Fibroblast of lung (primary cell): Measurements from ENCODE around the gene ABCC9. TPM values are rescaled to one million over a fixed set of nuclear protein-coding genes. Genes with fewer than 3 reads are reported as not detected.

ENCODE experiments used
- DNase-seq, 2 donors: peaks; one replicate each; pipeline versions ENCODE4 v3.0.0 to v3.0.0-alpha.2; 2010; ENCODE audit warnings: low read depth in 2 of 2
- H2AFZ ChIP-seq: 2 replicates; pipeline ENCODE4 v1.5.1; 2012; ENCODE audit warnings: low read length, control low read depth, inconsistent platforms
- H3K27ac ChIP-seq: 2 replicates; pipeline ENCODE4 v1.5.1; 2011; ENCODE audit warnings: low read length, control low read depth; ENCODE audit not compliant: insufficient read depth
- H3K27me3 ChIP-seq: 2 replicates; pipeline ENCODE4 v1.5.1; 2011; ENCODE audit warnings: mild to moderate bottlenecking, low read length; ENCODE audit not compliant: control insufficient read depth, insufficient read depth
- H3K36me3 ChIP-seq: 2 replicates; pipeline ENCODE4 v1.5.1; 2011; ENCODE audit warnings: low read length; ENCODE audit not compliant: control insufficient read depth, insufficient read depth
- H3K4me1 ChIP-seq: 2 replicates; pipeline ENCODE4 v1.5.1; 2011; ENCODE audit warnings: low read length; ENCODE audit not compliant: control insufficient read depth, insufficient read depth; ENCODE audit errors: extremely low read depth
- H3K4me2 ChIP-seq: 2 replicates; pipeline ENCODE4 v1.5.1; 2011; ENCODE audit warnings: low read length, control low read depth; ENCODE audit not compliant: insufficient read depth; ENCODE audit errors: extremely low read depth
- H3K4me3 ChIP-seq, 4 experiments: fragments of 200-600 bp in 1 of 4; sonication (generic) in 1 of 4; replicated peaks in 1 of 4; 2 replicates each; pipeline ENCODE4 v1.5.1; 2011 to 2016; ENCODE audit warnings: low read length in 4 of 4, low read depth in 3 of 4, mild to moderate bottlenecking in 3 of 4, control low read depth in 2 of 4, inconsistent platforms in 1 of 4, mixed read lengths in 1 of 4; ENCODE audit not compliant: insufficient read depth in 1 of 4; ENCODE audit errors: control extremely low read depth in 1 of 4
- H3K79me2 ChIP-seq: 2 replicates; pipeline ENCODE4 v1.5.1; 2012; ENCODE audit warnings: mild to moderate bottlenecking, low read length, inconsistent platforms; ENCODE audit not compliant: control insufficient read depth, insufficient read depth
- H3K9ac ChIP-seq: 2 replicates; pipeline ENCODE4 v1.5.1; 2011; ENCODE audit warnings: mild to moderate bottlenecking, low read length, control low read depth; ENCODE audit not compliant: insufficient read depth
- H3K9me3 ChIP-seq: 2 replicates; pipeline ENCODE4 v1.5.1; 2012; ENCODE audit warnings: low read depth, low read length; ENCODE audit not compliant: control insufficient read depth, insufficient read depth
- H4K20me1 ChIP-seq: 2 replicates; pipeline ENCODE4 v1.5.1; 2011; ENCODE audit warnings: low read length; ENCODE audit not compliant: control insufficient read depth, insufficient read depth; ENCODE audit errors: extremely low read depth
- EZH2 ChIP-seq: IDR thresholded peaks from 2 replicates; pipeline ENCODE4 v1.5.1; 2012; ENCODE audit warnings: low read length, control low read depth, mild to moderate bottlenecking; ENCODE audit errors: missing control alignments
- polyA plus RNA-seq, 2 donors: library from polyadenylated mRNA; depleted of rRNA in 1 of 2; stranded (reverse) in 1 of 2; unstranded in 1 of 2; fragments of >200 nt; gene quantifications; 2 replicates each; pipeline ENCODE4 v1.2.1, GENCODE V29; 2011 to 2012; ENCODE audit warnings: missing spikeins in 1 of 2
- total RNA-seq: library from RNA; depleted of rRNA; stranded (reverse); fragments of >200 nt; gene quantifications from 2 replicates; pipeline ENCODE4 v1.2.1, GENCODE V29; 2014
- TF ChIP-seq, protein P1 (sequence below), 2 donors: IDR thresholded peaks in 1 of 2; conservative IDR thresholded peaks in 1 of 2; 1 replicate in 1 of 2; 2 replicates in 1 of 2; pipeline ENCODE4 v1.5.1; 2011 to 2012; ENCODE audit warnings: low read length in 2 of 2, control low read depth in 1 of 2, inconsistent platforms in 1 of 2, low read depth in 1 of 2, mild to moderate bottlenecking in 1 of 2

Gene ABCC9
- total and polyA plus RNA-seq, 2 donors (not counting 1 experiment from before 2014, with no cell fraction given): 9.9 to 31.1 TPM

GRCh38 chr12:21774358-21775132 lies 166.7 kb downstream of the ABCC9 start, which contains the start of gene KCNJ8:
Gene KCNJ8 (minus strand): TSS chr12:21774706. CDS start chr12:21773616, 1,090 bp downstream.
- DNase-seq: peak; percentile 41 to 57
- Histone ChIP-seq H3K36me3 (no peaks in the 10 kb centered on the region), H3K4me2 (peak within 1 kb of the TSS; percentile 82), H3K4me1 (peaks cover 13% of the 10 kb centered on the region), H3K79me2 (no peaks in the 10 kb centered on the region), H3K27ac (peak within 1 kb of the TSS; percentile 55), H4K20me1 (no peaks in the 10 kb centered on the region), H3K27me3 (no peaks in the 10 kb centered on the region), H3K9ac (peak within 1 kb of the TSS; percentile 60), H3K4me3 (peak within 1 kb of the TSS; percentile 63 to 80 (median 69)), H3K9me3 (no peaks in the 10 kb centered on the region), H2AFZ (peak within 1 kb of the TSS; percentile 67)
- TF ChIP-seq, protein P1, sequence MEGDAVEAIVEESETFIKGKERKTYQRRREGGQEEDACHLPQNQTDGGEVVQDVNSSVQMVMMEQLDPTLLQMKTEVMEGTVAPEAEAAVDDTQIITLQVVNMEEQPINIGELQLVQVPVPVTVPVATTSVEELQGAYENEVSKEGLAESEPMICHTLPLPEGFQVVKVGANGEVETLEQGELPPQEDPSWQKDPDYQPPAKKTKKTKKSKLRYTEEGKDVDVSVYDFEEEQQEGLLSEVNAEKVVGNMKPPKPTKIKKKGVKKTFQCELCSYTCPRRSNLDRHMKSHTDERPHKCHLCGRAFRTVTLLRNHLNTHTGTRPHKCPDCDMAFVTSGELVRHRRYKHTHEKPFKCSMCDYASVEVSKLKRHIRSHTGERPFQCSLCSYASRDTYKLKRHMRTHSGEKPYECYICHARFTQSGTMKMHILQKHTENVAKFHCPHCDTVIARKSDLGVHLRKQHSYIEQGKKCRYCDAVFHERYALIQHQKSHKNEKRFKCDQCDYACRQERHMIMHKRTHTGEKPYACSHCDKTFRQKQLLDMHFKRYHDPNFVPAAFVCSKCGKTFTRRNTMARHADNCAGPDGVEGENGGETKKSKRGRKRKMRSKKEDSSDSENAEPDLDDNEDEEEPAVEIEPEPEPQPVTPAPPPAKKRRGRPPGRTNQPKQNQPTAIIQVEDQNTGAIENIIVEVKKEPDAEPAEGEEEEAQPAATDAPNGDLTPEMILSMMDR (conservative IDR thresholded peaks at IDR 0.05 in 1 of 2, IDR thresholded peaks at IDR 0.05 in 1 of 2; ENCODE audit: low read depth in 1 of 2, low read length in 2 of 2): no peak
- TF ChIP-seq EZH2: no peak

DNA sequence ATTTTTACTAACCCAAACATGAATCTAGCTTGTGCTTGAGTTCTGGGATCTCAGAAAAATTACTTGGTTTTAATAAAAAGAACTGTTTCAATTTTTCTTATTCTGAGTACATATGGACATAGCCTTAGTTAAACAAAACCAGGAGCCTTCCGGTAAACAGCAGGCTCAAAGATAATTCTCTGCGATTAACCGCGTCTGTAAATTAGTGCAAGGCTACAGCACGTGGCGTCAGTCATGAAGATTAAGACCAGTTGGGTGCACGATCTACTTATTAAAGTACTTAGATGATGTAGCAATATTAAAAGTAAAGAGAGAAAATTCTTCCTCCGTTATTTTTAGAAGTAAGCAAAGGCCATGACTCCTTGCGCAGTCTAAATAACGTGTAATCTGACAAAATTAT lies 167.4 kb downstream of the ABCC9 start:
- Histone ChIP-seq H2AFZ (peak overlapping the region; percentile 0), H3K79me2 (no peaks in the 10 kb centered on the region), H3K4me2 (peak overlapping the region; percentile 81), H3K4me3 (peak overlapping the region; percentile 63 to 80 (median 69)), H4K20me1 (no peaks in the 10 kb centered on the region), H3K27ac (peak overlapping the region; percentile 2), H3K9me3 (no peaks in the 10 kb centered on the region), H3K27me3 (no peaks in the 10 kb centered on the region), H3K36me3 (no peaks in the 10 kb centered on the region), H3K4me1 (peaks cover 16% of the 10 kb centered on the region), H3K9ac (peak overlapping the region; percentile 7)
- TF ChIP-seq, protein P1 (conservative IDR thresholded peaks at IDR 0.05 in 1 of 2, IDR thresholded peaks at IDR 0.05 in 1 of 2; ENCODE audit: low read depth in 1 of 2, low read length in 2 of 2): no peak
- TF ChIP-seq EZH2: no peak
- peak in 1 of 2 donors; percentile 14 for DNase-seq

- H3K9ac ChIP-seq: no peak overlapping the region
- peaks cover 16% of the 10 kb centered on the region for H3K4me1 ChIP-seq
- no peaks in the 10 kb centered on the region for H3K79me2 ChIP-seq
- TF ChIP-seq, protein P1 (conservative IDR thresholded peaks at IDR 0.05 in 1 of 2, IDR thresholded peaks at IDR 0.05 in 1 of 2; ENCODE audit: low read depth in 1 of 2, low read length in 2 of 2): peak; percentile 24 to 41
- TF ChIP-seq EZH2: no peak
- peak overlapping the region; percentile 0 for H2AFZ ChIP-seq
- H4K20me1 ChIP-seq: no peaks in the 10 kb centered on the region
- H3K4me2 ChIP-seq: peak overlapping the region; percentile 81
- no peaks in the 10 kb centered on the region for H3K9me3 ChIP-seq
- no peaks in the 10 kb centered on the region for H3K27me3 ChIP-seq
- peak; percentile 19 to 31 for DNase-seq
- no peaks in the 10 kb centered on the region for H3K36me3 ChIP-seq
- H3K27ac ChIP-seq: peak overlapping the region; percentile 2
- peak overlapping the region; percentile 63 to 80 (median 69) for H3K4me3 ChIP-seq
Measured at GRCh38 chr12:21773263-21773741, 167.9 kb downstream of the ABCC9 start.
